ENCODE measurements around the gene KIF26A. TPM values are rescaled to one million over a fixed set of nuclear protein-coding genes. Genes with fewer than 3 reads are reported as not detected.

Gene KIF26A
- total RNA-seq, 4 donors from 2014 or later: 2.1 to 6.1 (median 4.6) TPM

- 78% methylated on average over 6 of the region's 20 CpGs for WGBS
- H3K27me3 ChIP-seq: peaks cover 63% of the 10 kb centered on the region
- no peaks in the 10 kb centered on the region for H3K36me3 ChIP-seq
- peaks cover 25% of the 10 kb centered on the region for H3K4me1 ChIP-seq
- H3K4me3 ChIP-seq: no peak overlapping the region
- H3K27ac ChIP-seq: no peak overlapping the region
- no peak for DNase-seq (ENCODE audit: low spot score in 2 of 2)
- TF ChIP-seq EP300 (IDR thresholded peaks at IDR 0.05): no peak
- no peak for TF ChIP-seq POLR2A (IDR thresholded peaks at IDR 0.05)
- no peak for TF ChIP-seq POLR2AphosphoS5 (IDR thresholded peaks at IDR 0.05)
- TF ChIP-seq CTCF (IDR thresholded peaks at IDR 0.05): no peak
- H3K9me3 ChIP-seq: no peaks in the 10 kb centered on the region
These were observed 53.9 kb downstream of the KIF26A start for GRCh38 chr14:104192146-104192882.

GRCh38 chr14:104192883-104193245 lies 54.5 kb downstream of the KIF26A start:
- no peaks in the 10 kb centered on the region for H3K9me3 ChIP-seq
- H3K4me1 ChIP-seq: peaks cover 22% of the 10 kb centered on the region
- no peak for DNase-seq (ENCODE audit: low spot score in 2 of 2)
- TF ChIP-seq POLR2AphosphoS5 (IDR thresholded peaks at IDR 0.05): no peak
- no peak for TF ChIP-seq EP300 (IDR thresholded peaks at IDR 0.05)
- no peak for TF ChIP-seq POLR2A (IDR thresholded peaks at IDR 0.05)
- no peak for TF ChIP-seq CTCF (IDR thresholded peaks at IDR 0.05)
- H3K4me3 ChIP-seq: no peak overlapping the region
- H3K36me3 ChIP-seq: no peaks in the 10 kb centered on the region
- WGBS: 90% methylated on average over 10 of the region's 10 CpGs
- peaks cover 59% of the 10 kb centered on the region for H3K27me3 ChIP-seq
- H3K27ac ChIP-seq: no peak overlapping the region

GRCh38 chr14:104194016-104194415 lies 55.6 kb downstream of the KIF26A start:
- 95% methylated on average over 13 of the region's 14 CpGs for WGBS
- Histone ChIP-seq H3K36me3 (no peaks in the 10 kb centered on the region), H3K4me3 (no peak overlapping the region), H3K27ac (no peak overlapping the region), H3K27me3 (peaks cover 61% of the 10 kb centered on the region), H3K4me1 (peaks cover 14% of the 10 kb centered on the region), H3K9me3 (no peaks in the 10 kb centered on the region)
- DNase-seq (ENCODE audit: low spot score in 2 of 2): no peak
- TF ChIP-seq POLR2AphosphoS5 (IDR thresholded peaks at IDR 0.05): no peak

GRCh38 chr14:104194716-104195115 lies 56.3 kb downstream of the KIF26A start:
- WGBS: 100% methylated on average over 1 of the region's 11 CpGs
- H3K27ac ChIP-seq: no peak overlapping the region
- H3K9me3 ChIP-seq: no peaks in the 10 kb centered on the region
- H3K4me1 ChIP-seq: peaks cover 14% of the 10 kb centered on the region
- DNase-seq (ENCODE audit: low spot score in 2 of 2): no peak
- TF ChIP-seq POLR2AphosphoS5 (IDR thresholded peaks at IDR 0.05) (no peak), EP300 (IDR thresholded peaks at IDR 0.05) (no peak), CTCF (IDR thresholded peaks at IDR 0.05) (no peak)
- no peak overlapping the region for H3K4me3 ChIP-seq
- H3K27me3 ChIP-seq: peaks cover 61% of the 10 kb centered on the region
- H3K36me3 ChIP-seq: no peaks in the 10 kb centered on the region

GRCh38 chr14:104195361-104195760 lies 57.0 kb downstream of the KIF26A start:
- H3K27ac ChIP-seq: no peak overlapping the region
- no peak for DNase-seq (ENCODE audit: low spot score in 2 of 2)
- H3K9me3 ChIP-seq: no peaks in the 10 kb centered on the region
- no peak overlapping the region for H3K4me3 ChIP-seq
- H3K27me3 ChIP-seq: peaks cover 57% of the 10 kb centered on the region
- peaks cover 14% of the 10 kb centered on the region for H3K4me1 ChIP-seq
- WGBS: 89% methylated on average over 16 of the region's 16 CpGs
- TF ChIP-seq CTCF (IDR thresholded peaks at IDR 0.05): no peak
- no peak for TF ChIP-seq POLR2A (IDR thresholded peaks at IDR 0.05)
- no peak for TF ChIP-seq POLR2AphosphoS5 (IDR thresholded peaks at IDR 0.05)
- no peak for TF ChIP-seq EP300 (IDR thresholded peaks at IDR 0.05)
- H3K36me3 ChIP-seq: no peaks in the 10 kb centered on the region

- 29% methylated on average over 17 of the region's 17 CpGs for WGBS
- H3K4me3 ChIP-seq: no peak overlapping the region
- peaks cover 14% of the 10 kb centered on the region for H3K4me1 ChIP-seq
- no peak overlapping the region for H3K27ac ChIP-seq
- peaks cover 52% of the 10 kb centered on the region for H3K27me3 ChIP-seq
- H3K36me3 ChIP-seq: no peaks in the 10 kb centered on the region
- DNase-seq (ENCODE audit: low spot score in 2 of 2): no peak
- H3K9me3 ChIP-seq: no peaks in the 10 kb centered on the region
- TF ChIP-seq POLR2AphosphoS5 (IDR thresholded peaks at IDR 0.05) (no peak), EP300 (IDR thresholded peaks at IDR 0.05) (no peak), CTCF (IDR thresholded peaks at IDR 0.05) (no peak), POLR2A (IDR thresholded peaks at IDR 0.05) (no peak)
These were observed 57.5 kb downstream of the KIF26A start for GRCh38 chr14:104195878-104196277.
